H9 (cell line): ENCODE measurements around the gene QRICH2. TPM values are rescaled to one million over a fixed set of nuclear protein-coding genes. Genes with fewer than 3 reads are reported as not detected.
"Not testable (repeated sequence)": the region's sequence is repeated elsewhere in the genome, so short reads cannot be mapped to it uniquely, and the experiment has no call there.

ENCODE experiments used
- DNase-seq: peaks from one replicate; pipeline ENCODE4 v3.0.0-alpha.2; 2017
- H2AFZ ChIP-seq: one replicate; pipeline ENCODE4 v1.6.1; 2013; ENCODE audit warnings: mild to moderate bottlenecking, low read length, control low read depth, moderate library complexity
- H2AK5ac ChIP-seq: 2 replicates; pipeline ENCODE4 v1.6.1; 2013; ENCODE audit warnings: low read length, control low read depth, mixed read lengths; ENCODE audit not compliant: insufficient read length
- H2BK120ac ChIP-seq: one replicate; pipeline ENCODE4 v1.6.1; 2013; ENCODE audit warnings: low read depth, mild to moderate bottlenecking, low read length, control low read depth, inconsistent platforms; ENCODE audit not compliant: poor library complexity, severe bottlenecking
- H2BK12ac ChIP-seq: 2 replicates; pipeline ENCODE4 v1.6.1; 2013; ENCODE audit warnings: low read length, control low read depth, mixed read lengths, low read depth; ENCODE audit not compliant: insufficient read length
- H2BK15ac ChIP-seq: 2 replicates; pipeline ENCODE4 v1.6.1; 2013; ENCODE audit warnings: low read depth, low read length, control low read depth
- H2BK20ac ChIP-seq: one replicate; pipeline ENCODE4 v1.6.1; 2013; ENCODE audit warnings: low read depth, mild to moderate bottlenecking, low read length, control low read depth, inconsistent platforms; ENCODE audit not compliant: poor library complexity, severe bottlenecking
- H2BK5ac ChIP-seq: 2 replicates; pipeline ENCODE4 v1.6.1; 2013; ENCODE audit warnings: low read length, control low read depth, mixed read lengths; ENCODE audit not compliant: insufficient read length
- H3K14ac ChIP-seq: 2 replicates; pipeline ENCODE4 v1.6.1; 2013; ENCODE audit warnings: low read length, control low read depth; ENCODE audit not compliant: insufficient read depth
- H3K18ac ChIP-seq: 2 replicates; pipeline ENCODE4 v1.6.1; 2013; ENCODE audit warnings: low read depth, mild to moderate bottlenecking, mixed read lengths, low read length, control low read depth; ENCODE audit not compliant: insufficient read length
- H3K23ac ChIP-seq: 2 replicates; pipeline ENCODE4 v1.6.1; 2013; ENCODE audit warnings: low read length, control low read depth, mixed read lengths, low read depth; ENCODE audit not compliant: insufficient read length
- H3K23me2 ChIP-seq: 2 replicates; pipeline ENCODE4 v1.6.1; 2013; ENCODE audit warnings: low read depth, mild to moderate bottlenecking, mixed read lengths, low read length, control low read depth; ENCODE audit not compliant: insufficient read length, poor library complexity, severe bottlenecking
- H3K27ac ChIP-seq: 2 replicates; pipeline ENCODE4 v1.5.1; 2013; ENCODE audit warnings: low read length, control low read depth, mixed read lengths, low read depth; ENCODE audit not compliant: insufficient read length
- H3K27me3 ChIP-seq: 2 replicates; pipeline ENCODE4 v1.6.1; 2013; ENCODE audit warnings: low read length, control low read depth, inconsistent platforms; ENCODE audit not compliant: insufficient read depth
- H3K4ac ChIP-seq: 2 replicates; pipeline ENCODE4 v1.6.1; 2013; ENCODE audit warnings: low read depth, mild to moderate bottlenecking, control low read depth, inconsistent platforms, low read length, moderate library complexity
- H3K4me1 ChIP-seq: 2 replicates; pipeline ENCODE4 v1.6.1; 2013; ENCODE audit warnings: low read length, control low read depth, inconsistent platforms; ENCODE audit not compliant: insufficient read depth
- H3K4me2 ChIP-seq: 2 replicates; pipeline ENCODE4 v1.6.1; 2013; ENCODE audit warnings: low read length, control low read depth, mixed read lengths; ENCODE audit not compliant: insufficient read length, insufficient read depth
- H3K56ac ChIP-seq: 2 replicates; pipeline ENCODE4 v1.6.1; 2013; ENCODE audit warnings: low read depth, mild to moderate bottlenecking, mixed read lengths, low read length, control low read depth; ENCODE audit not compliant: insufficient read length
- H3K79me1 ChIP-seq: 2 replicates; pipeline ENCODE4 v1.6.1; 2013; ENCODE audit warnings: low read depth, mild to moderate bottlenecking, moderate library complexity, low read length, control low read depth, inconsistent platforms; ENCODE audit not compliant: insufficient read depth, poor library complexity, severe bottlenecking
- H3K79me2 ChIP-seq: 2 replicates; pipeline ENCODE4 v1.6.1; 2013; ENCODE audit warnings: low read length, control low read depth, inconsistent platforms; ENCODE audit not compliant: insufficient read depth
- H3K9ac ChIP-seq: 2 replicates; pipeline ENCODE4 v1.6.1; 2013; ENCODE audit warnings: low read length, control low read depth, mixed read lengths; ENCODE audit not compliant: insufficient read length; ENCODE audit errors: extremely low read depth
- H3K9me3 ChIP-seq: one replicate; pipeline ENCODE4 v1.6.1; 2013; ENCODE audit warnings: low read depth, low read length, inconsistent platforms; ENCODE audit not compliant: control insufficient read depth
- H3T11ph ChIP-seq: one replicate; pipeline ENCODE4 v1.6.1; 2013; ENCODE audit warnings: mild to moderate bottlenecking, low read length, control low read depth, inconsistent platforms
- H4K20me1 ChIP-seq: one replicate; pipeline ENCODE4 v1.6.1; 2013; ENCODE audit not compliant: control insufficient read depth, insufficient read length, insufficient read depth
- H4K5ac ChIP-seq: 2 replicates; pipeline ENCODE4 v1.6.1; 2013; ENCODE audit warnings: low read depth, mild to moderate bottlenecking, mixed read lengths, low read length, control low read depth; ENCODE audit not compliant: insufficient read length
- H4K8ac ChIP-seq: replicated peaks from 2 replicates; pipeline ENCODE4 v1.6.1; 2013; ENCODE audit warnings: low read length, control low read depth, mixed read lengths, low read depth; ENCODE audit not compliant: insufficient read length
- H4K91ac ChIP-seq: 2 replicates; pipeline ENCODE4 v1.6.1; 2013; ENCODE audit warnings: low read depth, mild to moderate bottlenecking, moderate library complexity, mixed read lengths, low read length, control low read depth; ENCODE audit not compliant: insufficient read length
- H3K27ac Mint-ChIP-seq, 3 experiments: 2 replicates in 2 of 3; 3 replicates in 1 of 3; pipeline ENCODE4 v1.8.0; 2020 to 2021; ENCODE audit warnings: mixed read lengths in 3 of 3, mild to moderate bottlenecking in 1 of 3, moderate library complexity in 1 of 3
- H3K27me3 Mint-ChIP-seq: 2 replicates; pipeline ENCODE4 v1.8.0; 2021; ENCODE audit warnings: low read depth, mild to moderate bottlenecking, moderate library complexity, mixed read lengths
- H3K36me3 Mint-ChIP-seq, 3 experiments: 2 replicates in 2 of 3; 3 replicates in 1 of 3; pipeline ENCODE4 v1.8.0; 2020 to 2021; ENCODE audit warnings: low read depth in 3 of 3, mixed read lengths in 3 of 3; ENCODE audit not compliant: insufficient read depth in 1 of 3
- H3K4me1 Mint-ChIP-seq, 2 experiments: 2 replicates each; pipeline ENCODE4 v1.8.0; 2020; ENCODE audit warnings: mixed read lengths in 2 of 2
- H3K4me3 Mint-ChIP-seq, 2 experiments: 2 replicates in 1 of 2; 3 replicates in 1 of 2; pipeline ENCODE4 v1.8.0; 2020 to 2021; ENCODE audit warnings: mild to moderate bottlenecking in 2 of 2, mixed read lengths in 2 of 2, moderate library complexity in 1 of 2
- H3K9me3 Mint-ChIP-seq, 2 experiments: 2 replicates in 1 of 2; 3 replicates in 1 of 2; pipeline ENCODE4 v1.8.0; 2020; ENCODE audit warnings: mild to moderate bottlenecking in 2 of 2, mixed read lengths in 2 of 2, moderate library complexity in 1 of 2
- CTCF ChIP-seq: fragments of 200-600 bp; sonication (generic); conservative IDR thresholded peaks from 3 replicates; pipeline ENCODE4 v1.8.0; 2021; ENCODE audit warnings: antibody characterized with exemption, mild to moderate bottlenecking
- WGBS: extraction: QIAGEN DNeasy Blood & Tissue Kit; methylation state at CpG from one replicate; pipeline ENCODE4 v1.1.7; 2013; ENCODE audit warnings: missing lambda C conversion rate, low lambda C conversion rate, mixed read lengths; ENCODE audit not compliant: insufficient read length; ENCODE audit errors: extremely low coverage; 5-methylcytosine and 5-hydroxymethylcytosine counted together
- total RNA-seq: library from RNA; stranded (reverse); gene quantifications from 2 replicates; pipeline ENCODE4 v1.2.1, GENCODE V29; 2021

The QRICH2 gene
- total RNA-seq, 1 experiment from 2014 or later = 3.2 TPM

- Histone ChIP-seq H3K27ac (no peak overlapping the region), H3K4me2 (no peak overlapping the region), H4K91ac (no peak overlapping the region), H3T11ph (no peak overlapping the region), H3K56ac (no peak overlapping the region), H2BK15ac (no peak overlapping the region), H3K18ac (no peak overlapping the region), H3K27me3 (peaks cover 4% of the 10 kb centered on the region; the same call in 1 of the 2 replicates), H4K20me1 (no peaks in the 10 kb centered on the region), H2BK20ac (no peak overlapping the region), H3K4me1 (no peaks in the 10 kb centered on the region), H3K9me3 (no peaks in the 10 kb centered on the region), H2BK12ac (no peak overlapping the region), H2AK5ac (no peak overlapping the region), H4K5ac (no peak overlapping the region), H3K9ac (no peak overlapping the region), H3K23me2 (no peaks in the 10 kb centered on the region), H3K4ac (no peak overlapping the region), H3K23ac (no peak overlapping the region), H3K79me1 (no peaks in the 10 kb centered on the region), H3K79me2 (no peaks in the 10 kb centered on the region), H2BK120ac (no peak overlapping the region), H2AFZ (no peak overlapping the region), H2BK5ac (no peak overlapping the region), H4K8ac (no peak overlapping the region), H3K14ac (no peak overlapping the region)
- no peak for TF ChIP-seq CTCF
- H3K4me3 Mint-ChIP-seq = no peak overlapping the region
- H3K9me3 Mint-ChIP-seq = no peaks in the 10 kb centered on the region
- H3K4me1 Mint-ChIP-seq = peaks cover 9 to 13% of the 10 kb centered on the region in 2 experiments
- H3K27ac Mint-ChIP-seq = peak overlapping the region in 1 of 3 experiments; percentile 92; a peak in 2 of 7 replicates
- H3K36me3 Mint-ChIP-seq = no peaks in the 10 kb centered on the region
- WGBS = no CpG with 5 or more reads among the region's 7 CpGs
- H3K27me3 Mint-ChIP-seq = peaks cover 35% of the 10 kb centered on the region
- no peak for DNase-seq
Observed at GRCh38 chr17:76246080-76247066, 61.7 kb downstream of the QRICH2 start.

- not testable (repeated sequence) for H3K23ac ChIP-seq, H2BK12ac ChIP-seq, H3K27me3 ChIP-seq, H3K27ac ChIP-seq, H3K18ac ChIP-seq, H2BK5ac ChIP-seq, H4K20me1 ChIP-seq, H3K9ac ChIP-seq, H3T11ph ChIP-seq, H3K23me2 ChIP-seq, H2AK5ac ChIP-seq, H3K36me3 Mint-ChIP-seq, H4K8ac ChIP-seq, H3K4me2 ChIP-seq, H3K9me3 ChIP-seq, H3K14ac ChIP-seq, H2BK15ac ChIP-seq, DNase-seq, H3K79me1 ChIP-seq, H3K79me2 ChIP-seq, H2AFZ ChIP-seq, H3K4me3 Mint-ChIP-seq, H3K27ac Mint-ChIP-seq, H2BK20ac ChIP-seq, H4K5ac ChIP-seq, H4K91ac ChIP-seq, H3K4ac ChIP-seq, H3K9me3 Mint-ChIP-seq, H2BK120ac ChIP-seq, H3K56ac ChIP-seq, H3K4me1 ChIP-seq
- Mint-ChIP-seq H3K27me3 (peaks cover 46% of the 10 kb centered on the region), H3K4me1 (peaks cover 14 to 19% of the 10 kb centered on the region in 2 experiments)
- no CpG with 5 or more reads among the region's 8 CpGs for WGBS
Observed at GRCh38 chr17:76244721-76245120, 63.4 kb downstream of the QRICH2 start.
